Endodermal cell (in vitro differentiated cells): ENCODE data around the gene ZC3H12D. TPM values are rescaled to one million over a fixed set of nuclear protein-coding genes. Genes with fewer than 3 reads are reported as not detected.

Experiments
- DNase-seq: peaks from one replicate; pipeline ENCODE4 v3.0.0-alpha.2; 2017
- H3K27ac ChIP-seq: 2 replicates; pipeline ENCODE4 v1.5.1; 2013; ENCODE audit warnings: mild to moderate bottlenecking, low read depth, low read length, moderate library complexity
- H3K27me3 ChIP-seq: 2 replicates; pipeline ENCODE4 v1.6.1; 2013; ENCODE audit warnings: mild to moderate bottlenecking, low read length, moderate library complexity; ENCODE audit not compliant: insufficient read depth, control insufficient read depth, poor library complexity, severe bottlenecking
- H3K36me3 ChIP-seq: 2 replicates; pipeline ENCODE4 v1.7.0; 2013; ENCODE audit warnings: mild to moderate bottlenecking, low read length, moderate library complexity; ENCODE audit not compliant: control insufficient read depth, insufficient read depth
- H3K4me1 ChIP-seq: one replicate; pipeline ENCODE4 v1.7.0; 2013; ENCODE audit warnings: low read length; ENCODE audit not compliant: control insufficient read depth, insufficient read depth
- H3K4me3 ChIP-seq: 2 replicates; pipeline ENCODE4 v1.5.1; 2013; ENCODE audit warnings: mild to moderate bottlenecking, low read length, moderate library complexity
- H3K9ac ChIP-seq: 2 replicates; pipeline ENCODE4 v1.6.1; 2013; ENCODE audit warnings: mild to moderate bottlenecking, low read length, moderate library complexity; ENCODE audit not compliant: poor library complexity, severe bottlenecking; ENCODE audit errors: extremely low read depth
- H3K9me3 ChIP-seq: 2 replicates; pipeline ENCODE4 v1.6.1; 2013; ENCODE audit warnings: mild to moderate bottlenecking, low read length, moderate library complexity; ENCODE audit not compliant: control insufficient read depth
- H3K27ac Mint-ChIP-seq: 2 replicates; pipeline ENCODE4 v1.8.0; 2020; ENCODE audit warnings: mixed read lengths
- H3K27me3 Mint-ChIP-seq: 2 replicates; pipeline ENCODE4 v1.8.0; 2021; ENCODE audit warnings: mild to moderate bottlenecking, mixed read lengths; ENCODE audit not compliant: insufficient read depth
- H3K36me3 Mint-ChIP-seq: 2 replicates; pipeline ENCODE4 v1.8.0; 2020; ENCODE audit warnings: low read depth, mixed read lengths
- H3K4me1 Mint-ChIP-seq: 2 replicates; pipeline ENCODE4 v1.8.0; 2020; ENCODE audit warnings: mixed read lengths
- H3K4me3 Mint-ChIP-seq: 2 replicates; pipeline ENCODE4 v1.8.0; 2020; ENCODE audit warnings: mild to moderate bottlenecking, moderate library complexity, mixed read lengths
- H3K9me3 Mint-ChIP-seq: 2 replicates; pipeline ENCODE4 v1.8.0; 2020; ENCODE audit warnings: mild to moderate bottlenecking, mixed read lengths
- WGBS, 2 experiments: methylation state at CpG; one replicate each; pipeline versions ENCODE4 v1.1.5 to v1.1.7; 2013; ENCODE audit warnings: missing lambda C conversion rate in 2 of 2, mixed read lengths in 1 of 2; ENCODE audit not compliant: insufficient coverage in 1 of 2, insufficient read length in 1 of 2; 5-methylcytosine and 5-hydroxymethylcytosine counted together
- total RNA-seq, 2 donors: library from RNA; stranded (reverse); fragmentation: NEBNext Ultra II Directional in 1 of 2; extraction: Animal tissue kit (Norgen Biotek cat#: 25700) in 1 of 2; gene quantifications; 2 replicates in 1 of 2; 3 replicates in 1 of 2; pipeline ENCODE4 v1.2.1, GENCODE V29; 2021
- TF ChIP-seq, protein P1 (sequence below): fragments of 200-600 bp; sonication (generic); conservative IDR thresholded peaks from 2 replicates; pipeline ENCODE4 v1.5.0; 2021; ENCODE audit warnings: antibody characterized with exemption, mild to moderate bottlenecking

The ZC3H12D gene
- total RNA-seq, 2 donors from 2014 or later = 0.20 to 0.42 TPM

DNA sequence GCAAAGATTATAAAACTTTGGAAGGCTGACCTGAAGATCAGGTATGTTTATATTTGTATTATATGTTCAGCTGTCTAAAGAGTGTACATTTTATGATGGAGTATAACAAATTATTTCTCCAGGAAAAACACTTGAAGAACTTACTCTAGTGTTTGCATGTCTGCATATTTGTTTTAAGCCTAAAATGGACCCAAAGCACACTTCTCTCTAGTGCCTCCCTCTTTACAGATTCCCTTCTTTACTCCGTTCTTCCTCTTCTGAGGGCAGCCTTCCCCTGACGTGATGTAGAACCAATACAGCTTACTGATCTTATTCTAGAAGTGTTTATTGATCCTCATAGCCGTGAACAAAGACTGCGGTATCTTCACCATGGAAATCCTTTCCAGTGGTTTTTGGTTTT, 70.8 kb downstream of the ZC3H12D start:
- WGBS, 2 experiments = 77 to 97% methylated on average over 2 to 4 of the region's 4 CpGs
- no peak for DNase-seq
- TF ChIP-seq, protein P1, sequence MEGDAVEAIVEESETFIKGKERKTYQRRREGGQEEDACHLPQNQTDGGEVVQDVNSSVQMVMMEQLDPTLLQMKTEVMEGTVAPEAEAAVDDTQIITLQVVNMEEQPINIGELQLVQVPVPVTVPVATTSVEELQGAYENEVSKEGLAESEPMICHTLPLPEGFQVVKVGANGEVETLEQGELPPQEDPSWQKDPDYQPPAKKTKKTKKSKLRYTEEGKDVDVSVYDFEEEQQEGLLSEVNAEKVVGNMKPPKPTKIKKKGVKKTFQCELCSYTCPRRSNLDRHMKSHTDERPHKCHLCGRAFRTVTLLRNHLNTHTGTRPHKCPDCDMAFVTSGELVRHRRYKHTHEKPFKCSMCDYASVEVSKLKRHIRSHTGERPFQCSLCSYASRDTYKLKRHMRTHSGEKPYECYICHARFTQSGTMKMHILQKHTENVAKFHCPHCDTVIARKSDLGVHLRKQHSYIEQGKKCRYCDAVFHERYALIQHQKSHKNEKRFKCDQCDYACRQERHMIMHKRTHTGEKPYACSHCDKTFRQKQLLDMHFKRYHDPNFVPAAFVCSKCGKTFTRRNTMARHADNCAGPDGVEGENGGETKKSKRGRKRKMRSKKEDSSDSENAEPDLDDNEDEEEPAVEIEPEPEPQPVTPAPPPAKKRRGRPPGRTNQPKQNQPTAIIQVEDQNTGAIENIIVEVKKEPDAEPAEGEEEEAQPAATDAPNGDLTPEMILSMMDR = no peak
- Histone ChIP-seq H3K4me3 (no peak overlapping the region), H3K9me3 (peaks cover 3% of the 10 kb centered on the region), H3K27me3 (no peaks in the 10 kb centered on the region), H3K27ac (no peak overlapping the region), H3K9ac (no peak overlapping the region), H3K36me3 (peaks cover 30% of the 10 kb centered on the region), H3K4me1 (no peaks in the 10 kb centered on the region)
- peaks cover 4% of the 10 kb centered on the region for H3K4me1 Mint-ChIP-seq
- peaks cover 25% of the 10 kb centered on the region for H3K36me3 Mint-ChIP-seq
- no peaks in the 10 kb centered on the region for H3K9me3 Mint-ChIP-seq
- H3K4me3 Mint-ChIP-seq = no peak overlapping the region
- H3K27ac Mint-ChIP-seq = no peak overlapping the region
- H3K27me3 Mint-ChIP-seq = no peaks in the 10 kb centered on the region

DNA sequence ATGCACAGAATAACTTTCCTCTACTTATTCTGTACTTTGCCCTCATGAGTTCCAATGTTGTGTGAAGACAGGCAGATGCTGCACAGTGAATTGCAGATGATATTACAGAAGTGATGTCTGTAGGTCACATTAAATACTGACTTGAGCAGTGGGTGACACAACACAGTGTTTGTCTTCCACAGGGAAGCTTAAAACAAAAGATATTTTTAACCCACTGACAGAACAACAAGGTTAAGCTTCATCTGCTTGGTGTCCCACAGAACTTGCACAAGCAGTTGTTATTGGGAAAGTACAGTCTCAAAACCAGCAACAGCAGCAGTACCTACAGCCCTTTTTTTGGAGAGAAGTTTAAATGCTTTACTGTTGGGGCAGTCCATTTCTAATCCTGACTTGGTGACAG, 74.3 kb downstream of the ZC3H12D start:
- Mint-ChIP-seq H3K4me3 (no peak overlapping the region), H3K27ac (no peak overlapping the region), H3K27me3 (no peaks in the 10 kb centered on the region), H3K9me3 (no peaks in the 10 kb centered on the region), H3K36me3 (peaks cover 33% of the 10 kb centered on the region), H3K4me1 (peaks cover 5% of the 10 kb centered on the region)
- TF ChIP-seq, protein P1 = no peak
- Histone ChIP-seq H3K27me3 (no peaks in the 10 kb centered on the region), H3K9me3 (peaks cover 3% of the 10 kb centered on the region), H3K9ac (no peak overlapping the region), H3K4me1 (no peaks in the 10 kb centered on the region), H3K27ac (no peak overlapping the region), H3K36me3 (peaks cover 58% of the 10 kb centered on the region), H3K4me3 (no peak overlapping the region)
- DNase-seq = no peak

DNA sequence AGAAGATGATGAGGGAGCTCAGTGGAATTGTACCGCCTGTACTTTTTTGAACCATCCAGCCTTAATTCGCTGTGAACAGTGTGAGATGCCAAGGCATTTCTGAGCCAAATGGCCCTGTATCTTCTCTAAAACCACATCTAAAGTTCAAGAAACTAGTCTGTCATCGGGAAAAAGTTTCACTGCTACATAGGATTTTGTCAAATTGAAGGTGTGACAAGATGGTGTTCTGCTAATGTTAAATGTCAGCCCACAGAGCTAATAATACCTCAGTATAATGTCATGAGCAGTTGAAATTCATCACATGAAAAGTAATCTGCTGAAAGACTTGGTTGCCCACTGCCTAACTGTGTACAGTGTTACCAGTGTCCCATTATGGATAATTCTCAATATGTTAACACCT, 75.2 kb downstream of the ZC3H12D start:
- Mint-ChIP-seq H3K27me3 (no peaks in the 10 kb centered on the region), H3K9me3 (no peaks in the 10 kb centered on the region), H3K4me3 (no peak overlapping the region), H3K36me3 (peaks cover 39% of the 10 kb centered on the region), H3K27ac (no peak overlapping the region), H3K4me1 (peaks cover 8% of the 10 kb centered on the region)
- Histone ChIP-seq H3K9me3 (peaks cover under 1% of the 10 kb centered on the region), H3K4me3 (no peak overlapping the region), H3K9ac (no peak overlapping the region), H3K27ac (no peak overlapping the region), H3K36me3 (peaks cover 67% of the 10 kb centered on the region), H3K4me1 (no peaks in the 10 kb centered on the region), H3K27me3 (no peaks in the 10 kb centered on the region)
- WGBS, 2 experiments = 97 to 100% methylated on average over 3 of the region's 3 CpGs
- no peak for DNase-seq
- TF ChIP-seq, protein P1 = no peak
